HG03135 (cell line): ENCODE measurements around the gene C1orf56.

Experiments
- ATAC-seq: cut with Tn5 transposase; IDR thresholded peaks from one replicate; pipeline ENCODE4 v1.9.1; 2021; ENCODE audit warnings: mild to moderate bottlenecking, moderate library complexity; ENCODE audit not compliant: unreplicated experiment

C1orf56 gene

GRCh38 chr1:151013518-151013917 lies 34.0 kb upstream of the C1orf56 start:
- ATAC-seq = no peak

- ATAC-seq = no peak
These were observed 22.9 kb upstream of the C1orf56 start for GRCh38 chr1:151024540-151025146.

- no peak for ATAC-seq
These were observed 21.1 kb upstream of the C1orf56 start for GRCh38 chr1:151026460-151026859.

- no peak for ATAC-seq
These were observed 15.4 kb upstream of the C1orf56 start for GRCh38 chr1:151032164-151032563.

- ATAC-seq = no peak
These were observed 12.4 kb upstream of the C1orf56 start for GRCh38 chr1:151035167-151035566.

- ATAC-seq = no peak
These were observed 11.2 kb upstream of the C1orf56 start, which contains the start of gene BNIPL for GRCh38 chr1:151036356-151036755. BNIPL (plus strand) TSS chr1:151036586; CDS start chr1:151036726, 140 bp downstream.

GRCh38 chr1:151037032-151037431 lies 10.5 kb upstream of the C1orf56 start:
- ATAC-seq = no peak

GRCh38 chr1:151039521-151039920 lies 8.0 kb upstream of the C1orf56 start:
- no peak for ATAC-seq

- no peak for ATAC-seq
These were observed 4.4 kb upstream of the C1orf56 start for GRCh38 chr1:151043163-151043562.

GRCh38 chr1:151047925-151048644 lies 534 bp downstream of the C1orf56 start:
- ATAC-seq = peak; percentile 63

GRCh38 chr1:151048645-151049032 lies 1.1 kb downstream of the C1orf56 start:
- ATAC-seq = no peak

- no peak for ATAC-seq
These were observed 1.9 kb downstream of the C1orf56 start for GRCh38 chr1:151049458-151049857.

- ATAC-seq = no peak
These were observed 2.6 kb downstream of the C1orf56 start for GRCh38 chr1:151050051-151050688.

- ATAC-seq = no peak
These were observed 3.9 kb downstream of the C1orf56 start for GRCh38 chr1:151051356-151052009.

- no peak for ATAC-seq
These were observed 7.5 kb downstream of the C1orf56 start for GRCh38 chr1:151054971-151055547.

- no peak for ATAC-seq
These were observed 8.0 kb downstream of the C1orf56 start for GRCh38 chr1:151055581-151055980.

GRCh38 chr1:151056149-151056548 lies 8.6 kb downstream of the C1orf56 start:
- ATAC-seq = no peak

GRCh38 chr1:151058692-151059091 lies 11.1 kb downstream of the C1orf56 start:
- no peak for ATAC-seq

- ATAC-seq = peak; percentile 72
These were observed 11.8 kb downstream of the C1orf56 start, which contains the start of gene CDC42SE1 for GRCh38 chr1:151059109-151060006. CDC42SE1 (minus strand) TSS chr1:151059622; CDS start chr1:151055730, 3,892 bp downstream.
